Liver (tissue), 3 donors: ENCODE results near the gene KCNJ5.

ENCODE experiments used
- HNF4A ChIP-seq, 2 donors: conservative IDR thresholded peaks; 2 replicates each; pipeline ENCODE4 v1.6.1; 2016; ENCODE audit warnings: antibody characterized with exemption in 2 of 2, mild to moderate bottlenecking in 2 of 2
- HNF4G ChIP-seq: IDR thresholded peaks from 2 replicates; pipeline ENCODE4 v1.6.1; 2016; ENCODE audit warnings: antibody characterized with exemption
- MAX ChIP-seq: IDR thresholded peaks from 2 replicates; pipeline ENCODE4 v1.6.1; 2016; ENCODE audit warnings: antibody characterized with exemption
- RAD21 ChIP-seq, 2 donors: IDR thresholded peaks; 2 replicates each; pipeline ENCODE4 v1.6.1; 2016; ENCODE audit warnings: antibody characterized with exemption in 2 of 2, mild to moderate bottlenecking in 2 of 2
- RXRA ChIP-seq, 2 donors: IDR thresholded peaks; 2 replicates each; pipeline ENCODE4 v1.6.1; 2017 to 2018; ENCODE audit warnings: antibody characterized with exemption in 2 of 2, mild to moderate bottlenecking in 1 of 2
- TAF1 ChIP-seq: conservative IDR thresholded peaks from 2 replicates; pipeline ENCODE4 v1.6.1; 2016; ENCODE audit warnings: antibody characterized with exemption, mild to moderate bottlenecking
- TF ChIP-seq, protein P1 (sequence below): fragments of 150-350 bp; IDR thresholded peaks from 2 replicates; pipeline ENCODE4 v1.5.1; 2017; ENCODE audit warnings: improper control_type of control experiment, low read depth, low read length; ENCODE audit not compliant: missing input control
- TF ChIP-seq, protein P2 (sequence below): IDR thresholded peaks from 2 replicates; pipeline ENCODE4 v1.6.1; 2016; ENCODE audit warnings: antibody characterized with exemption, mild to moderate bottlenecking
- TF ChIP-seq, protein P3 (sequence below): IDR thresholded peaks from 2 replicates; pipeline ENCODE4 v1.6.1; 2016; ENCODE audit warnings: antibody characterized with exemption
- donor health status: healthy.
- donor health status: healthy.

DNA sequence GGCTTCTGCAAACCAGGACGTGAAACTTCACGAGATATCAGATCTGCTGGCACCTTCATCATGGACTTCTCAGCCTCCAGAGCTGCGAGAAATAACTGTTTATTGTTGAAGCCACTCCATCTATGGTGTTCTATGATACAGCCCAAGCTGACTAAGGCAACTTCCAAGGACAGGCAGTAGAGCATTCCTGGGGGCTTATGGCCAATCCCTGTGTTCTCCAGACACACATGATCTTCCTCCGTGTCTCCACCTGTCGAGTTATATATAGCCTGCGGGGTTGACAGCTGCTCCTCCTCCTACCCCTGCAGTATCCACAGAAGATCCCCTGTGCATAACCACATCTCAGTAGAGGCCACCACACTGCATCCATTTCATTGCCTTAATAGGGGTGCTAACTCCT is 40.5 kb downstream of the KCNJ5 start:
- TF ChIP-seq, protein P1, sequence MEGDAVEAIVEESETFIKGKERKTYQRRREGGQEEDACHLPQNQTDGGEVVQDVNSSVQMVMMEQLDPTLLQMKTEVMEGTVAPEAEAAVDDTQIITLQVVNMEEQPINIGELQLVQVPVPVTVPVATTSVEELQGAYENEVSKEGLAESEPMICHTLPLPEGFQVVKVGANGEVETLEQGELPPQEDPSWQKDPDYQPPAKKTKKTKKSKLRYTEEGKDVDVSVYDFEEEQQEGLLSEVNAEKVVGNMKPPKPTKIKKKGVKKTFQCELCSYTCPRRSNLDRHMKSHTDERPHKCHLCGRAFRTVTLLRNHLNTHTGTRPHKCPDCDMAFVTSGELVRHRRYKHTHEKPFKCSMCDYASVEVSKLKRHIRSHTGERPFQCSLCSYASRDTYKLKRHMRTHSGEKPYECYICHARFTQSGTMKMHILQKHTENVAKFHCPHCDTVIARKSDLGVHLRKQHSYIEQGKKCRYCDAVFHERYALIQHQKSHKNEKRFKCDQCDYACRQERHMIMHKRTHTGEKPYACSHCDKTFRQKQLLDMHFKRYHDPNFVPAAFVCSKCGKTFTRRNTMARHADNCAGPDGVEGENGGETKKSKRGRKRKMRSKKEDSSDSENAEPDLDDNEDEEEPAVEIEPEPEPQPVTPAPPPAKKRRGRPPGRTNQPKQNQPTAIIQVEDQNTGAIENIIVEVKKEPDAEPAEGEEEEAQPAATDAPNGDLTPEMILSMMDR, result no peak
- TF ChIP-seq HNF4A (conservative IDR thresholded peaks at IDR 0.05), result no peak
- TF ChIP-seq RXRA (IDR thresholded peaks at IDR 0.05), result no peak
- no peak for TF ChIP-seq MAX
- TF ChIP-seq RAD21 (IDR thresholded peaks at IDR 0.05), result no peak
- TF ChIP-seq, protein P2, sequence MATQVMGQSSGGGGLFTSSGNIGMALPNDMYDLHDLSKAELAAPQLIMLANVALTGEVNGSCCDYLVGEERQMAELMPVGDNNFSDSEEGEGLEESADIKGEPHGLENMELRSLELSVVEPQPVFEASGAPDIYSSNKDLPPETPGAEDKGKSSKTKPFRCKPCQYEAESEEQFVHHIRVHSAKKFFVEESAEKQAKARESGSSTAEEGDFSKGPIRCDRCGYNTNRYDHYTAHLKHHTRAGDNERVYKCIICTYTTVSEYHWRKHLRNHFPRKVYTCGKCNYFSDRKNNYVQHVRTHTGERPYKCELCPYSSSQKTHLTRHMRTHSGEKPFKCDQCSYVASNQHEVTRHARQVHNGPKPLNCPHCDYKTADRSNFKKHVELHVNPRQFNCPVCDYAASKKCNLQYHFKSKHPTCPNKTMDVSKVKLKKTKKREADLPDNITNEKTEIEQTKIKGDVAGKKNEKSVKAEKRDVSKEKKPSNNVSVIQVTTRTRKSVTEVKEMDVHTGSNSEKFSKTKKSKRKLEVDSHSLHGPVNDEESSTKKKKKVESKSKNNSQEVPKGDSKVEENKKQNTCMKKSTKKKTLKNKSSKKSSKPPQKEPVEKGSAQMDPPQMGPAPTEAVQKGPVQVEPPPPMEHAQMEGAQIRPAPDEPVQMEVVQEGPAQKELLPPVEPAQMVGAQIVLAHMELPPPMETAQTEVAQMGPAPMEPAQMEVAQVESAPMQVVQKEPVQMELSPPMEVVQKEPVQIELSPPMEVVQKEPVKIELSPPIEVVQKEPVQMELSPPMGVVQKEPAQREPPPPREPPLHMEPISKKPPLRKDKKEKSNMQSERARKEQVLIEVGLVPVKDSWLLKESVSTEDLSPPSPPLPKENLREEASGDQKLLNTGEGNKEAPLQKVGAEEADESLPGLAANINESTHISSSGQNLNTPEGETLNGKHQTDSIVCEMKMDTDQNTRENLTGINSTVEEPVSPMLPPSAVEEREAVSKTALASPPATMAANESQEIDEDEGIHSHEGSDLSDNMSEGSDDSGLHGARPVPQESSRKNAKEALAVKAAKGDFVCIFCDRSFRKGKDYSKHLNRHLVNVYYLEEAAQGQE, result no peak
- TF ChIP-seq TAF1, result no peak
- TF ChIP-seq, protein P3, sequence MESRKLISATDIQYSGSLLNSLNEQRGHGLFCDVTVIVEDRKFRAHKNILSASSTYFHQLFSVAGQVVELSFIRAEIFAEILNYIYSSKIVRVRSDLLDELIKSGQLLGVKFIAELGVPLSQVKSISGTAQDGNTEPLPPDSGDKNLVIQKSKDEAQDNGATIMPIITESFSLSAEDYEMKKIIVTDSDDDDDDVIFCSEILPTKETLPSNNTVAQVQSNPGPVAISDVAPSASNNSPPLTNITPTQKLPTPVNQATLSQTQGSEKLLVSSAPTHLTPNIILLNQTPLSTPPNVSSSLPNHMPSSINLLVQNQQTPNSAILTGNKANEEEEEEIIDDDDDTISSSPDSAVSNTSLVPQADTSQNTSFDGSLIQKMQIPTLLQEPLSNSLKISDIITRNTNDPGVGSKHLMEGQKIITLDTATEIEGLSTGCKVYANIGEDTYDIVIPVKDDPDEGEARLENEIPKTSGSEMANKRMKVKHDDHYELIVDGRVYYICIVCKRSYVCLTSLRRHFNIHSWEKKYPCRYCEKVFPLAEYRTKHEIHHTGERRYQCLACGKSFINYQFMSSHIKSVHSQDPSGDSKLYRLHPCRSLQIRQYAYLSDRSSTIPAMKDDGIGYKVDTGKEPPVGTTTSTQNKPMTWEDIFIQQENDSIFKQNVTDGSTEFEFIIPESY, result no peak
- TF ChIP-seq HNF4G, result no peak
